GM23248 (cell line): ENCODE results near the gene SLC9A9. TPM values are rescaled to one million over a fixed set of nuclear protein-coding genes. Genes with fewer than 3 reads are reported as not detected.
A peak's percentile ranks its signal among the peaks of the same experiment; 100 is the strongest.
"Not testable (repeated sequence)": the region's sequence is repeated elsewhere in the genome, so short reads cannot be mapped to it uniquely, and the experiment has no call there.

Source experiments
- DNase-seq: peaks from one replicate; pipeline ENCODE4 v3.0.0-alpha.2; 2015
- H2AFZ ChIP-seq: fragments of 200-600 bp; sonication (generic); 2 replicates; pipeline ENCODE4 v1.6.1; 2016; ENCODE audit warnings: antibody characterized with exemption
- H3F3A ChIP-seq: fragments of 200-600 bp; sonication (generic); 2 replicates; pipeline ENCODE4 v1.6.1; 2016; ENCODE audit warnings: mild to moderate bottlenecking, antibody characterized with exemption, mixed run types; ENCODE audit not compliant: insufficient read depth
- H3K27ac ChIP-seq: fragments of 200-600 bp; sonication (generic); 2 replicates; pipeline ENCODE4 v1.5.1; 2016; ENCODE audit warnings: mild to moderate bottlenecking
- H3K27me3 ChIP-seq: fragments of 200-600 bp; sonication (generic); replicated peaks from 2 replicates; pipeline ENCODE4 v1.6.1; 2016; ENCODE audit warnings: mild to moderate bottlenecking; ENCODE audit not compliant: insufficient read depth
- H3K36me3 ChIP-seq: fragments of 200-600 bp; sonication (generic); 2 replicates; pipeline ENCODE4 v1.6.1; 2016; ENCODE audit warnings: low read depth, mild to moderate bottlenecking
- H3K4me1 ChIP-seq: fragments of 200-600 bp; sonication (generic); 2 replicates; pipeline ENCODE4 v1.6.1; 2016; ENCODE audit warnings: mild to moderate bottlenecking; ENCODE audit not compliant: insufficient read depth
- H3K4me2 ChIP-seq: fragments of 200-600 bp; sonication (generic); one replicate; pipeline ENCODE4 v1.6.1; 2016; ENCODE audit warnings: mild to moderate bottlenecking; ENCODE audit not compliant: unreplicated experiment
- H3K4me3 ChIP-seq: fragments of 200-600 bp; sonication (generic); 2 replicates; pipeline ENCODE4 v1.5.1; 2016; ENCODE audit warnings: mild to moderate bottlenecking
- H3K79me2 ChIP-seq: fragments of 200-600 bp; sonication (generic); 2 replicates; pipeline ENCODE4 v1.6.1; 2016; ENCODE audit warnings: mild to moderate bottlenecking; ENCODE audit not compliant: insufficient read depth
- H3K9ac ChIP-seq: fragments of 200-600 bp; sonication (generic); 2 replicates; pipeline ENCODE4 v1.6.1; 2016; ENCODE audit warnings: mild to moderate bottlenecking
- H3K9me2 ChIP-seq: fragments of 200-600 bp; sonication (generic); 2 replicates; pipeline ENCODE4 v1.6.1; 2016; ENCODE audit warnings: mixed run types, mild to moderate bottlenecking, moderate library complexity; ENCODE audit not compliant: insufficient read depth
- H3K9me3 ChIP-seq: fragments of 200-600 bp; sonication (generic); one replicate; pipeline ENCODE4 v1.6.1; 2017; ENCODE audit warnings: low read depth
- H4K20me1 ChIP-seq: fragments of 200-600 bp; sonication (generic); 2 replicates; pipeline ENCODE4 v1.6.0; 2016; ENCODE audit not compliant: insufficient read depth
- EZH2 ChIP-seq: fragments of 200-600 bp; sonication (generic); IDR thresholded peaks from 2 replicates; pipeline ENCODE4 v1.6.1; 2018; ENCODE audit warnings: antibody characterized with exemption, mild to moderate bottlenecking; ENCODE audit not compliant: insufficient read depth, poor library complexity, severe bottlenecking
- EZH2phosphoT487 ChIP-seq: fragments of 200-600 bp; sonication (generic); IDR thresholded peaks from 2 replicates; pipeline ENCODE4 v1.6.1; 2018; ENCODE audit warnings: antibody characterized with exemption, moderate library complexity, mild to moderate bottlenecking, low read depth; ENCODE audit not compliant: insufficient read depth
- WGBS, 2 experiments: methylation state at CpG; one replicate each; pipeline ENCODE4 v1.1.6; 2015 to 2017; ENCODE audit warnings: low lambda C conversion rate in 2 of 2, low coverage in 1 of 2; ENCODE audit errors: missing lambda C conversion rate in 2 of 2; 5-methylcytosine and 5-hydroxymethylcytosine counted together
- in situ Hi-C: fragments of 300-500 bp; cut with MboI; formaldehyde crosslinking; loops from 2 replicates; pipeline ENCODE4 v1.15.0; 2020
- polyA plus RNA-seq: library from polyadenylated mRNA; unstranded; fragments of >200 nt; fragmentation: Nextera tagmentation; extraction: Ambion mirVana; gene quantifications from 2 replicates; pipeline ENCODE4 v1.2.1, GENCODE V29; 2016
- total RNA-seq: library from RNA; depleted of rRNA; stranded (reverse); fragments of >200 nt; shearing (Covaris generic); gene quantifications from 2 replicates; pipeline ENCODE4 v1.2.3, GENCODE V29; 2014

Gene SLC9A9
- total and polyA plus RNA-seq, 2 experiments from 2014 or later, result 2.8 to 3.2 TPM

DNA sequence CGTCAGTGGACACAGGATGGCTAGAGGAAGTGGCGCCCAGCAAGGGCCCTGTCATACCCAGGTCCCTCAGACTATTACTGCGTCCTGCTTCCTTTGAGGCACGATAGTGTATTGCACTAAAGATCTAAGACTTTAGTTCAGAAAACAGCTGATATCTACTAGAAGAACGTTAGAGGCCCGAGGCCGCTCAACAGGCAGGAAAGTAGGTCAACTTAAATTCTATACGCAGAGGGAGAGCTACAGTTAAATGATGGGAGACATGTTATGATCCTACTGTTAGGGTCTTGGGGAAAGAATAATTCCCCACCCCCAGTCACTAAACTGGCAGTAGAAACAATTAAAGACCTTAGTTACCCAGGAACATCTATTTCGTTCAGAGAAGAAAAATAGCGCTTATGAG is 410.9 kb downstream of the SLC9A9 start:
- Histone ChIP-seq H3K9ac (no peak overlapping the region), H3F3A (peaks cover 13% of the 10 kb centered on the region), H2AFZ (no peak overlapping the region), H3K4me3 (no peak overlapping the region), H3K79me2 (no peaks in the 10 kb centered on the region), H3K27ac (no peak overlapping the region), H3K4me1 (peaks cover 16% of the 10 kb centered on the region), H3K9me2 (0 out of 2 replicates have a peak, but pooled peaks cover 3% of the 10 kb centered on the region), H3K9me3 (no peaks in the 10 kb centered on the region), H3K27me3 (no peaks in the 10 kb centered on the region), H3K36me3 (no peaks in the 10 kb centered on the region), H3K4me2 (no peak overlapping the region), H4K20me1 (no peaks in the 10 kb centered on the region)
- DNase-seq, result no peak
- WGBS, 2 experiments, result 90 to 93% methylated on average over 10 of the region's 10 CpGs
- in situ Hi-C loops, result no loop called here
- TF ChIP-seq EZH2phosphoT487 (no peak), EZH2 (no peak)

DNA sequence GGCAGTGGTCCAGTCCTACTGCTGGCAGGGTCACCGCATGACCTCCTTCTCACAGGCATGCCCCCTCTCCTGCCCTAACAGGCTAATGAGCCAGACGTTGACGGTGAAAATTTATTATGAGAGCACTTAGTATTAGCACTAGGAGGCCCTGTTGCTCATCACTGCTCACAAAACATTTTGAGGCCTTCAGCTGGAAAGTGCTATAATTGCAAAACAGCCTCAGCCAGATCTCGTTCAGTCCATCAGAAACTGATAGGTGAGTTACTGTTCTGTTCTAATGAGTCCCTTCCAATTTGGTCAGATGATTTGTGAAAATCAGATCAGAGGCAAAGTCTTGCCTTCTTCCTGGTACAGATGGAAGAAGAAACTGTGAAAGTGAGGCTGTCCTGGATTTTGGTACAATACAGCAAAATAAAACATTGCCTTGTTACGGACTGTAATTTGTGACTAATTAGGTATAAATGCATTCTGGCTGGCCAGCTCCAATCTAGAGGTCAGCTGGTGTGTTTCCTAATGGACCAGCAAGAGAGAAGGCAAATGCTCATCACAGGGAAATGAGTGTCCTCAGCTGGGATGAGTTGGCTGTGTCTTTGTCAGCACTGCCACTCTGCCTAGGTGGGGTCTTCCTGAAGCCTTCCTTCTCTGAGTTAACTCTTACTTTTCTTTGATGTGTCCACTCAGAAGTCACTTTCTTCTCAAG is 411.9 kb downstream of the SLC9A9 start:
- H3K36me3 ChIP-seq, result no peaks in the 10 kb centered on the region
- in situ Hi-C loops, result no loop called here
- peak overlapping the region; percentile 26 for H3K4me2 ChIP-seq
- H2AFZ ChIP-seq, result peak overlapping the region; percentile 45
- peaks cover 16% of the 10 kb centered on the region for H3K4me1 ChIP-seq
- H3K4me3 ChIP-seq, result no peak overlapping the region
- H3K27me3 ChIP-seq, result no peaks in the 10 kb centered on the region
- DNase-seq, result peak; percentile 82
- WGBS, 2 experiments, result 51 to 57% methylated on average over 5 of the region's 5 CpGs
- H3K27ac ChIP-seq, result peak overlapping the region; percentile 44
- no peak overlapping the region for H3K9ac ChIP-seq
- peaks cover 13% of the 10 kb centered on the region for H3F3A ChIP-seq
- no peaks in the 10 kb centered on the region for H3K79me2 ChIP-seq
- H3K9me3 ChIP-seq, result no peaks in the 10 kb centered on the region
- no peak for TF ChIP-seq EZH2
- TF ChIP-seq EZH2phosphoT487, result no peak
- no peaks in the 10 kb centered on the region for H3K9me2 ChIP-seq
- H4K20me1 ChIP-seq, result no peaks in the 10 kb centered on the region

DNA sequence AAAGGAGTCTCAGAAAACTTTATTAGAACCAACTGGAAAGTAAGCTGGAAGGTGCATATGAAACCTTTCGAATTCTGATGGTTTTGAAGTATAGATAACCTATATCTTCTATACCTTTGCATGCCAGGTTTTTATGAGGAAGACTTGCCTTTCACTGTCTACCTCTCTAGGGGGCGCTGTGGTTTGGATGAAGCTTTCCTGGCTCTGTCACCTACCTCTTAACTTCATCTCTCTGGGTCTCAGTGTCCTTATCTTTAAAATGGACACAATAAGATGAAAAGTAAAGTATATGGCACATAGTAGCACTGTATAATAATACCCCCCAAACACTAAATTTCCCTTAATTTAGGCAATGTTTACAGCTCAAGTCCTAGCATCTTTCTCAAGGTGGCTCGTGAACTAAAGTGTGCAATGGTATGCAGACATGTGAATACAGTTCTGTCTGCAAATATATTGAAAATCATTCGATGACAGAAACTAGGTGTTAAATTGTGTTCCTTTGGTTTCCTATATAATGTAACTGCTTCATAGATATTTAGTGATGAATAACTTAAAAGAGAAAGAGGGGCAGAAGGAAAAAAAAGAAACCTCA is 414.4 kb downstream of the SLC9A9 start:
- H3K9me2 ChIP-seq, result no peaks in the 10 kb centered on the region
- in situ Hi-C loops, result no loop called here
- no peak overlapping the region for H2AFZ ChIP-seq
- no peaks in the 10 kb centered on the region for H3K9me3 ChIP-seq
- TF ChIP-seq EZH2, result no peak
- TF ChIP-seq EZH2phosphoT487, result no peak
- peaks cover 16% of the 10 kb centered on the region for H3K4me1 ChIP-seq
- no peaks in the 10 kb centered on the region for H4K20me1 ChIP-seq
- peak; percentile 14 for DNase-seq
- no peak overlapping the region for H3K4me2 ChIP-seq
- H3K27ac ChIP-seq, result no peak overlapping the region
- 71 to 72% methylated on average over 4 of the region's 4 CpGs for WGBS, 2 experiments
- H3K4me3 ChIP-seq, result no peak overlapping the region
- H3K79me2 ChIP-seq, result no peaks in the 10 kb centered on the region
- no peak overlapping the region for H3K9ac ChIP-seq
- H3K27me3 ChIP-seq, result no peaks in the 10 kb centered on the region
- H3F3A ChIP-seq, result peaks cover 13% of the 10 kb centered on the region
- no peaks in the 10 kb centered on the region for H3K36me3 ChIP-seq

DNA sequence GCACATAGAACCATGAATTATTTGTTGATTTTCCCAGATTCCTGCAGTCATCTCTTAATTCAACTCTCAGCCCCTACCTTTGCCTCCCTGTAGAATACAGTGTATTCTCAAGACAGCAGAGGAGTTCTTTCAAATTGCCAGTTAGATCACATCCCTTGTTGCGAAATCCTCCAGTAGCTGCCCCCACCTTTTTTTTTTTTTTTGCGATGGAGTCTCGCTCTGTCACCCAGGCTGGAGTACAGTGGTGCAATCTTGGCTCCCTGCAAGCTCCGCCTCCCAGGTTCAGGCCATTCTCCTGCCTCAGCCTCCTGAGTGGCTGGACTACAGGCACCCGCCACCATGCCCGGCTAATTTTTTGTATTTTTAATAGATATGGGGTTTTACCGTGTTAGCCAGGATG is 417.0 kb downstream of the SLC9A9 start:
- H3K27ac ChIP-seq, H3K9me2 ChIP-seq, H4K20me1 ChIP-seq, H3K4me2 ChIP-seq, H3K27me3 ChIP-seq, H3K9me3 ChIP-seq, H2AFZ ChIP-seq, in situ Hi-C loops, H3K4me3 ChIP-seq, H3K9ac ChIP-seq, H3F3A ChIP-seq, H3K4me1 ChIP-seq, H3K36me3 ChIP-seq, H3K79me2 ChIP-seq: not testable (repeated sequence)
- WGBS, 2 experiments, result 93 to 97% methylated on average over 7 of the region's 7 CpGs
- peak; percentile 43 for DNase-seq
